WTC11 (cell line): ENCODE data around the gene PCBD1. TPM values are rescaled to one million over a fixed set of nuclear protein-coding genes. Genes with fewer than 3 reads are reported as not detected.

Experiments used
- ATAC-seq: fragments of 200-7000 bp; cut with Tn5 transposase; 2 replicates; pipeline ENCODE4 v1.10.0; 2021; ENCODE audit warnings: mild to moderate bottlenecking, moderate library complexity
- CTCF ChIA-PET: fragments of 300-600 bp; sonication (Branson Sonifier 250); formaldehyde crosslinking; loops from one replicate; lab custom pipeline; 2021; ENCODE audit warnings: antibody characterized with exemption; lab: Charles Lee
- POLR2A ChIA-PET: fragments of 350-600 bp; sonication (Branson Sonifier 250); formaldehyde crosslinking; loops from one replicate; lab custom pipeline; 2021; ENCODE audit warnings: antibody characterized with exemption; lab: Charles Lee
- DNase-seq: peaks from one replicate; pipeline ENCODE4 v3.0.0; 2021; ENCODE audit warnings: low spot score
- H3K27ac Mint-ChIP-seq: 2 replicates; pipeline ENCODE4 v1.8.0; 2021; ENCODE audit warnings: mixed read lengths
- H3K27me3 Mint-ChIP-seq: 2 replicates; pipeline ENCODE4 v1.8.0; 2021; ENCODE audit warnings: low read depth, mild to moderate bottlenecking, moderate library complexity, mixed read lengths
- H3K36me3 Mint-ChIP-seq: 2 replicates; pipeline ENCODE4 v1.8.0; 2021; ENCODE audit warnings: mixed read lengths
- H3K4me1 Mint-ChIP-seq: 2 replicates; pipeline ENCODE4 v1.8.0; 2022; ENCODE audit warnings: mixed read lengths
- H3K4me3 Mint-ChIP-seq: 2 replicates; pipeline ENCODE4 v1.8.0; 2021; ENCODE audit warnings: mild to moderate bottlenecking, moderate library complexity, mixed read lengths
- H3K9me3 Mint-ChIP-seq: 2 replicates; pipeline ENCODE4 v1.8.0; 2021; ENCODE audit warnings: mixed read lengths
- ATF6 ChIP-seq: sonication (generic); formaldehyde crosslinking; IDR thresholded peaks from 2 replicates; pipeline ENCODE4 v1.8.1; 2023; ENCODE audit warnings: mild to moderate bottlenecking, missing genetic modification reagents
- ELF4 ChIP-seq: sonication (generic); formaldehyde crosslinking; IDR thresholded peaks from 2 replicates; pipeline ENCODE4 v1.8.1; 2022; ENCODE audit warnings: low read depth, mild to moderate bottlenecking, moderate library complexity, missing genetic modification reagents
- ESRRA ChIP-seq: sonication (generic); formaldehyde crosslinking; IDR thresholded peaks from 2 replicates; pipeline ENCODE4 v1.8.1; 2022; ENCODE audit warnings: mild to moderate bottlenecking, missing genetic modification reagents, borderline replicate concordance
- GTF2I ChIP-seq: fragments of 250-450 bp; sonication (Bioruptor Pico); conservative IDR thresholded peaks from 2 replicates; pipeline ENCODE4 v1.4.0; 2021; ENCODE audit warnings: mild to moderate bottlenecking
- JUN ChIP-seq: sonication (generic); formaldehyde crosslinking; IDR thresholded peaks from 2 replicates; pipeline ENCODE4 v1.8.0; 2023; ENCODE audit warnings: mild to moderate bottlenecking, missing genetic modification reagents
- NFE2L1 ChIP-seq: sonication (generic); formaldehyde crosslinking; IDR thresholded peaks from 2 replicates; pipeline ENCODE4 v1.8.1; 2023; ENCODE audit warnings: missing genetic modification reagents
- NR2C2 ChIP-seq: sonication (generic); formaldehyde crosslinking; IDR thresholded peaks from 2 replicates; pipeline ENCODE4 v1.8.0; 2022; ENCODE audit warnings: mild to moderate bottlenecking, missing genetic modification reagents
- NR3C1 ChIP-seq: sonication (generic); formaldehyde crosslinking; conservative IDR thresholded peaks from 2 replicates; pipeline ENCODE4 v1.8.1; 2023; ENCODE audit warnings: low read depth, mild to moderate bottlenecking, missing genetic modification reagents
- PRDM15 ChIP-seq: sonication (generic); formaldehyde crosslinking; IDR thresholded peaks from 2 replicates; pipeline ENCODE4 v1.8.0; 2022; ENCODE audit warnings: missing genetic modification reagents
- RORB ChIP-seq: fragments of 250-450 bp; sonication (Bioruptor Pico); IDR thresholded peaks from 2 replicates; pipeline ENCODE4 v1.9.0; 2021; ENCODE audit warnings: mild to moderate bottlenecking
- SP1 ChIP-seq: sonication (generic); formaldehyde crosslinking; conservative IDR thresholded peaks from 2 replicates; pipeline ENCODE4 v1.8.1; 2022; ENCODE audit warnings: missing genetic modification reagents
- TCF7 ChIP-seq: sonication (generic); formaldehyde crosslinking; IDR thresholded peaks from 2 replicates; pipeline ENCODE4 v1.8.0; 2022; ENCODE audit warnings: mild to moderate bottlenecking, low read depth, missing genetic modification reagents, moderate library complexity
- USF2 ChIP-seq: sonication (generic); formaldehyde crosslinking; IDR thresholded peaks from 2 replicates; pipeline ENCODE4 v1.8.1; 2023; ENCODE audit warnings: mild to moderate bottlenecking, missing genetic modification reagents, moderate library complexity
- ZMAT4 ChIP-seq: fragments of 250-450 bp; sonication (Bioruptor Pico); IDR thresholded peaks from 2 replicates; pipeline ENCODE4 v1.9.0; 2021; ENCODE audit warnings: mild to moderate bottlenecking
- ZNF138 ChIP-seq: sonication (generic); formaldehyde crosslinking; conservative IDR thresholded peaks from 2 replicates; pipeline ENCODE4 v1.8.1; 2022; ENCODE audit warnings: mild to moderate bottlenecking, moderate library complexity, missing genetic modification reagents
- total RNA-seq: library from RNA; stranded (reverse); gene quantifications from 3 replicates; pipeline ENCODE4 v1.2.3, GENCODE V29; 2021
- TF ChIP-seq, protein P1 (sequence below): sonication (generic); formaldehyde crosslinking; conservative IDR thresholded peaks from 2 replicates; pipeline ENCODE4 v1.8.1; 2023; ENCODE audit warnings: mild to moderate bottlenecking, low read depth, missing genetic modification reagents, moderate library complexity
- TF ChIP-seq, protein P2 (sequence below): fragments of 250-450 bp; sonication (Bioruptor Pico); IDR thresholded peaks from 2 replicates; pipeline ENCODE4 v1.9.0; 2021; ENCODE audit warnings: mild to moderate bottlenecking
- TF ChIP-seq, protein P3 (sequence below): sonication (generic); formaldehyde crosslinking; IDR thresholded peaks from 2 replicates; pipeline ENCODE4 v1.8.0; 2023; ENCODE audit warnings: missing genetic modification reagents, mild to moderate bottlenecking, borderline replicate concordance

Gene PCBD1
- total RNA-seq, 1 experiment from 2014 or later: 32.5 TPM

- TF ChIP-seq, protein P1, sequence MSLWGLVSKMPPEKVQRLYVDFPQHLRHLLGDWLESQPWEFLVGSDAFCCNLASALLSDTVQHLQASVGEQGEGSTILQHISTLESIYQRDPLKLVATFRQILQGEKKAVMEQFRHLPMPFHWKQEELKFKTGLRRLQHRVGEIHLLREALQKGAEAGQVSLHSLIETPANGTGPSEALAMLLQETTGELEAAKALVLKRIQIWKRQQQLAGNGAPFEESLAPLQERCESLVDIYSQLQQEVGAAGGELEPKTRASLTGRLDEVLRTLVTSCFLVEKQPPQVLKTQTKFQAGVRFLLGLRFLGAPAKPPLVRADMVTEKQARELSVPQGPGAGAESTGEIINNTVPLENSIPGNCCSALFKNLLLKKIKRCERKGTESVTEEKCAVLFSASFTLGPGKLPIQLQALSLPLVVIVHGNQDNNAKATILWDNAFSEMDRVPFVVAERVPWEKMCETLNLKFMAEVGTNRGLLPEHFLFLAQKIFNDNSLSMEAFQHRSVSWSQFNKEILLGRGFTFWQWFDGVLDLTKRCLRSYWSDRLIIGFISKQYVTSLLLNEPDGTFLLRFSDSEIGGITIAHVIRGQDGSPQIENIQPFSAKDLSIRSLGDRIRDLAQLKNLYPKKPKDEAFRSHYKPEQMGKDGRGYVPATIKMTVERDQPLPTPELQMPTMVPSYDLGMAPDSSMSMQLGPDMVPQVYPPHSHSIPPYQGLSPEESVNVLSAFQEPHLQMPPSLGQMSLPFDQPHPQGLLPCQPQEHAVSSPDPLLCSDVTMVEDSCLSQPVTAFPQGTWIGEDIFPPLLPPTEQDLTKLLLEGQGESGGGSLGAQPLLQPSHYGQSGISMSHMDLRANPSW: no peak
- TF ChIP-seq NR2C2 (CRISPR knock-in tag) (no peak), ATF6 (CRISPR knock-in tag) (no peak), RORB (CRISPR knock-in tag) (no peak), NR3C1 (CRISPR knock-in tag) (no peak), ELF4 (CRISPR knock-in tag) (no peak)
These were observed 14.4 kb upstream of the PCBD1 start (continued) for GRCh38 chr10:70902661-70903261.

- POLR2A ChIA-PET: no interaction called here
- no peak for ATAC-seq
- H3K27me3 Mint-ChIP-seq: no peaks in the 10 kb centered on the region; the same call in 1 of the 2 replicates
- H3K4me1 Mint-ChIP-seq: peaks cover 9% of the 10 kb centered on the region
- H3K27ac Mint-ChIP-seq: no peak overlapping the region
- H3K4me3 Mint-ChIP-seq: no peak overlapping the region
- CTCF ChIA-PET: interaction anchor here (0.6 to 2.5 kb wide), 4 partner anchors 307 to 383 kb away, joined by 3 to 8 read pairs (median 4); no protein-coding TSS in a partner anchor
- peaks cover 4% of the 10 kb centered on the region for H3K9me3 Mint-ChIP-seq
- no peak for DNase-seq
- H3K36me3 Mint-ChIP-seq: no peaks in the 10 kb centered on the region
- TF ChIP-seq GTF2I (CRISPR knock-in tag): no peak
- TF ChIP-seq ESRRA (CRISPR knock-in tag): no peak
- no peak for TF ChIP-seq NFE2L1 (CRISPR knock-in tag)
- no peak for TF ChIP-seq ZMAT4 (CRISPR knock-in tag)
- TF ChIP-seq, protein P2, sequence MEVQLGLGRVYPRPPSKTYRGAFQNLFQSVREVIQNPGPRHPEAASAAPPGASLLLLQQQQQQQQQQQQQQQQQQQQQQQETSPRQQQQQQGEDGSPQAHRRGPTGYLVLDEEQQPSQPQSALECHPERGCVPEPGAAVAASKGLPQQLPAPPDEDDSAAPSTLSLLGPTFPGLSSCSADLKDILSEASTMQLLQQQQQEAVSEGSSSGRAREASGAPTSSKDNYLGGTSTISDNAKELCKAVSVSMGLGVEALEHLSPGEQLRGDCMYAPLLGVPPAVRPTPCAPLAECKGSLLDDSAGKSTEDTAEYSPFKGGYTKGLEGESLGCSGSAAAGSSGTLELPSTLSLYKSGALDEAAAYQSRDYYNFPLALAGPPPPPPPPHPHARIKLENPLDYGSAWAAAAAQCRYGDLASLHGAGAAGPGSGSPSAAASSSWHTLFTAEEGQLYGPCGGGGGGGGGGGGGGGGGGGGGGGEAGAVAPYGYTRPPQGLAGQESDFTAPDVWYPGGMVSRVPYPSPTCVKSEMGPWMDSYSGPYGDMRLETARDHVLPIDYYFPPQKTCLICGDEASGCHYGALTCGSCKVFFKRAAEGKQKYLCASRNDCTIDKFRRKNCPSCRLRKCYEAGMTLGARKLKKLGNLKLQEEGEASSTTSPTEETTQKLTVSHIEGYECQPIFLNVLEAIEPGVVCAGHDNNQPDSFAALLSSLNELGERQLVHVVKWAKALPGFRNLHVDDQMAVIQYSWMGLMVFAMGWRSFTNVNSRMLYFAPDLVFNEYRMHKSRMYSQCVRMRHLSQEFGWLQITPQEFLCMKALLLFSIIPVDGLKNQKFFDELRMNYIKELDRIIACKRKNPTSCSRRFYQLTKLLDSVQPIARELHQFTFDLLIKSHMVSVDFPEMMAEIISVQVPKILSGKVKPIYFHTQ: no peak
- no peak for TF ChIP-seq PRDM15
- no peak for TF ChIP-seq USF2 (CRISPR knock-in tag)
- TF ChIP-seq SP1 (CRISPR knock-in tag): no peak
- TF ChIP-seq ZNF138 (CRISPR knock-in tag): no peak
- no peak for TF ChIP-seq JUN (CRISPR knock-in tag)
- TF ChIP-seq, protein P3, sequence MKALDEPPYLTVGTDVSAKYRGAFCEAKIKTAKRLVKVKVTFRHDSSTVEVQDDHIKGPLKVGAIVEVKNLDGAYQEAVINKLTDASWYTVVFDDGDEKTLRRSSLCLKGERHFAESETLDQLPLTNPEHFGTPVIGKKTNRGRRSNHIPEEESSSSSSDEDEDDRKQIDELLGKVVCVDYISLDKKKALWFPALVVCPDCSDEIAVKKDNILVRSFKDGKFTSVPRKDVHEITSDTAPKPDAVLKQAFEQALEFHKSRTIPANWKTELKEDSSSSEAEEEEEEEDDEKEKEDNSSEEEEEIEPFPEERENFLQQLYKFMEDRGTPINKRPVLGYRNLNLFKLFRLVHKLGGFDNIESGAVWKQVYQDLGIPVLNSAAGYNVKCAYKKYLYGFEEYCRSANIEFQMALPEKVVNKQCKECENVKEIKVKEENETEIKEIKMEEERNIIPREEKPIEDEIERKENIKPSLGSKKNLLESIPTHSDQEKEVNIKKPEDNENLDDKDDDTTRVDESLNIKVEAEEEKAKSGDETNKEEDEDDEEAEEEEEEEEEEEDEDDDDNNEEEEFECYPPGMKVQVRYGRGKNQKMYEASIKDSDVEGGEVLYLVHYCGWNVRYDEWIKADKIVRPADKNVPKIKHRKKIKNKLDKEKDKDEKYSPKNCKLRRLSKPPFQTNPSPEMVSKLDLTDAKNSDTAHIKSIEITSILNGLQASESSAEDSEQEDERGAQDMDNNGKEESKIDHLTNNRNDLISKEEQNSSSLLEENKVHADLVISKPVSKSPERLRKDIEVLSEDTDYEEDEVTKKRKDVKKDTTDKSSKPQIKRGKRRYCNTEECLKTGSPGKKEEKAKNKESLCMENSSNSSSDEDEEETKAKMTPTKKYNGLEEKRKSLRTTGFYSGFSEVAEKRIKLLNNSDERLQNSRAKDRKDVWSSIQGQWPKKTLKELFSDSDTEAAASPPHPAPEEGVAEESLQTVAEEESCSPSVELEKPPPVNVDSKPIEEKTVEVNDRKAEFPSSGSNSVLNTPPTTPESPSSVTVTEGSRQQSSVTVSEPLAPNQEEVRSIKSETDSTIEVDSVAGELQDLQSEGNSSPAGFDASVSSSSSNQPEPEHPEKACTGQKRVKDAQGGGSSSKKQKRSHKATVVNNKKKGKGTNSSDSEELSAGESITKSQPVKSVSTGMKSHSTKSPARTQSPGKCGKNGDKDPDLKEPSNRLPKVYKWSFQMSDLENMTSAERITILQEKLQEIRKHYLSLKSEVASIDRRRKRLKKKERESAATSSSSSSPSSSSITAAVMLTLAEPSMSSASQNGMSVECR (CRISPR knock-in tag): no peak
- TF ChIP-seq TCF7: no peak
These were observed 13.0 kb upstream of the PCBD1 start for GRCh38 chr10:70901276-70901878.
